ENCODE data around the gene SLC41A1.

DNA sequence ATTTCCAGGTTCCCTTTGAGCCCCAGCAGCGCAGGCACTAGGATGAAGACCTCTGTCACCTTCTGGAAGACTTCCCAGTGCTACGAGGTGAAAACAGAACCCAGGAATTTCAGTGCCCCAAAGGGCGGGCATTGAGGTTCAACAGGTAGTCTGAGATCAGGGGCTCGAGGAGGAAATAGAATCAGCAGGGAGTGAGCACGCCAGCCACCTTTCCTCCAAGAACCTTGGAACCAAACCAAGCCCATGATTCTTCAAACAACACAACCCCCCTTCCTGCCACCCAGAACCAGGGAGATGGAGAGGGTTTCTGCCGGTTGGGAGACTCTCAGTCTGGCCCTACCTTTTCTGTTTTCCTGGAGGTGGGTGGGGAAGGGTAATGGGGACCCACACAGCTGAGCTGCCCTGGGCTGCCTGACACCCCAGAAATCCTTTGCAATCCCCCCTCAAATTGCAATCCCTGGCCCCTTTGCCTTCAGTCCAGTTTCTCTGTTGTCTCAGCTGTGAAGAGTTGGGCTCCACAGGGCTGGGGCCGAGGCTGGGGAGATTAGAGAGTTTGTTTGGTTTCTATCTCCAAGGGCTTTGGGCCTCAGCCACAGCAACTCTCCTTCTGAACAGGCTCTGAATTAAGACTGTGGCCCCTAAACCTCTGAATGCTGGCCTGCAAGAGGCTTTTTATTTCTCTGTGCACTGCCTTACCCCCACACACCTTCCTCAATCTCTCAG is 11.9 kb downstream of the SLC41A1 start:
- TF ChIP-seq, protein P1, sequence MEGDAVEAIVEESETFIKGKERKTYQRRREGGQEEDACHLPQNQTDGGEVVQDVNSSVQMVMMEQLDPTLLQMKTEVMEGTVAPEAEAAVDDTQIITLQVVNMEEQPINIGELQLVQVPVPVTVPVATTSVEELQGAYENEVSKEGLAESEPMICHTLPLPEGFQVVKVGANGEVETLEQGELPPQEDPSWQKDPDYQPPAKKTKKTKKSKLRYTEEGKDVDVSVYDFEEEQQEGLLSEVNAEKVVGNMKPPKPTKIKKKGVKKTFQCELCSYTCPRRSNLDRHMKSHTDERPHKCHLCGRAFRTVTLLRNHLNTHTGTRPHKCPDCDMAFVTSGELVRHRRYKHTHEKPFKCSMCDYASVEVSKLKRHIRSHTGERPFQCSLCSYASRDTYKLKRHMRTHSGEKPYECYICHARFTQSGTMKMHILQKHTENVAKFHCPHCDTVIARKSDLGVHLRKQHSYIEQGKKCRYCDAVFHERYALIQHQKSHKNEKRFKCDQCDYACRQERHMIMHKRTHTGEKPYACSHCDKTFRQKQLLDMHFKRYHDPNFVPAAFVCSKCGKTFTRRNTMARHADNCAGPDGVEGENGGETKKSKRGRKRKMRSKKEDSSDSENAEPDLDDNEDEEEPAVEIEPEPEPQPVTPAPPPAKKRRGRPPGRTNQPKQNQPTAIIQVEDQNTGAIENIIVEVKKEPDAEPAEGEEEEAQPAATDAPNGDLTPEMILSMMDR (IDR thresholded peaks at IDR 0.05): no peak
- no peak for TF ChIP-seq POLR2A (IDR thresholded peaks at IDR 0.05)
